IPS DF 6.9 (cell line): ENCODE results near the gene GCNT1.
"Not testable (repeated sequence)": the region's sequence is repeated elsewhere in the genome, so short reads cannot be mapped to it uniquely, and the experiment has no call there.

Experiments
- DNase-seq: peaks from one replicate; pipeline ENCODE4 v3.0.0-alpha.2; 2013; ENCODE audit warnings: low read depth, low spot score
- H3K27ac ChIP-seq: one replicate; pipeline ENCODE4 v1.5.1; 2013; ENCODE audit warnings: low read length, control low read depth
- H3K27me3 ChIP-seq: 2 replicates; pipeline ENCODE4 v1.6.1; 2013; ENCODE audit warnings: mild to moderate bottlenecking, low read length; ENCODE audit not compliant: control insufficient read depth, insufficient read depth
- H3K36me3 ChIP-seq: 2 replicates; pipeline ENCODE4 v1.6.1; 2013; ENCODE audit warnings: low read length; ENCODE audit not compliant: control insufficient read depth, insufficient read depth
- H3K4me1 ChIP-seq: 2 replicates; pipeline ENCODE4 v1.6.1; 2013; ENCODE audit warnings: low read length; ENCODE audit not compliant: control insufficient read depth, insufficient read depth
- H3K4me3 ChIP-seq: 2 replicates; pipeline ENCODE4 v1.5.1; 2013; ENCODE audit warnings: mild to moderate bottlenecking, low read length
- H3K9me3 ChIP-seq: 2 replicates; pipeline ENCODE4 v1.6.1; 2013; ENCODE audit warnings: low read length, inconsistent platforms; ENCODE audit not compliant: control insufficient read depth, insufficient read depth
- WGBS: extraction: QIAGEN DNeasy Blood & Tissue Kit; methylation state at CpG from one replicate; pipeline ENCODE4 v1.1.7; 2013; ENCODE audit warnings: mixed read lengths, missing lambda C conversion rate; ENCODE audit not compliant: insufficient read length, insufficient coverage; 5-methylcytosine and 5-hydroxymethylcytosine counted together

The GCNT1 gene

GRCh38 chr9:76490249-76490990 lies 31.4 kb downstream of the GCNT1 start:
- no CpG with 5 or more reads among the region's 6 CpGs for WGBS
- Histone ChIP-seq H3K36me3 (no peaks in the 10 kb centered on the region), H3K27me3 (no peaks in the 10 kb centered on the region), H3K9me3 (no peaks in the 10 kb centered on the region), H3K4me1 (peaks cover 1% of the 10 kb centered on the region; the same call in 1 of the 2 replicates), H3K4me3 (no peak overlapping the region), H3K27ac (no peak overlapping the region)
- DNase-seq: no peak

- not testable (repeated sequence) for H3K36me3 ChIP-seq, H3K9me3 ChIP-seq, H3K27me3 ChIP-seq, H3K4me1 ChIP-seq, DNase-seq, H3K27ac ChIP-seq, H3K4me3 ChIP-seq
- WGBS: no CpG with 5 or more reads among the region's 1 CpG
These were observed 32.1 kb downstream of the GCNT1 start for GRCh38 chr9:76491056-76491455.

GRCh38 chr9:76493496-76493895 lies 34.5 kb downstream of the GCNT1 start:
- H3K9me3 ChIP-seq, H3K36me3 ChIP-seq, H3K27ac ChIP-seq, H3K4me3 ChIP-seq, DNase-seq, H3K27me3 ChIP-seq, H3K4me1 ChIP-seq: not testable (repeated sequence)
- no CpG with 5 or more reads among the region's 1 CpG for WGBS

- H3K9me3 ChIP-seq: no peaks in the 10 kb centered on the region
- no peak for DNase-seq
- H3K4me1 ChIP-seq: no peaks in the 10 kb centered on the region; the same call in 1 of the 2 replicates
- no peaks in the 10 kb centered on the region for H3K36me3 ChIP-seq
- no peaks in the 10 kb centered on the region for H3K27me3 ChIP-seq
- no CpG with 5 or more reads among the region's 1 CpG for WGBS
- H3K27ac ChIP-seq: no peak overlapping the region
- no peak overlapping the region for H3K4me3 ChIP-seq
These were observed 41.1 kb downstream of the GCNT1 start for GRCh38 chr9:76500061-76500460.

GRCh38 chr9:76502746-76503145 lies 43.8 kb downstream of the GCNT1 start:
- Histone ChIP-seq H3K9me3 (no peaks in the 10 kb centered on the region), H3K27ac (no peak overlapping the region), H3K4me3 (no peak overlapping the region), H3K27me3 (no peaks in the 10 kb centered on the region), H3K4me1 (no peaks in the 10 kb centered on the region), H3K36me3 (no peaks in the 10 kb centered on the region)
- DNase-seq: no peak
- no CpG with 5 or more reads among the region's 6 CpGs for WGBS

- no peak for DNase-seq
- no CpG with 5 or more reads among the region's 1 CpG for whole genome bisulfite sequencing
- H3K27me3 ChIP-seq: no peaks in the 10 kb centered on the region
These were observed 51.1 kb downstream of the GCNT1 start for GRCh38 chr9:76510041-76510440.

GRCh38 chr9:76510446-76510845 lies 51.5 kb downstream of the GCNT1 start:
- DNase-seq: no peak
- Histone ChIP-seq H3K9me3 (no peaks in the 10 kb centered on the region), H3K4me1 (no peaks in the 10 kb centered on the region), H3K27ac (no peak overlapping the region), H3K36me3 (no peaks in the 10 kb centered on the region), H3K27me3 (no peaks in the 10 kb centered on the region), H3K4me3 (no peak overlapping the region)
- WGBS: no CpG with 5 or more reads among the region's 2 CpGs

More at GRCh38 chr9:76510041-76510440, 51.1 kb downstream of the GCNT1 start:
- no peak overlapping the region for H3K4me3 ChIP-seq
- H3K4me1 ChIP-seq: no peaks in the 10 kb centered on the region
- no peak overlapping the region for H3K27ac ChIP-seq
- H3K36me3 ChIP-seq: no peaks in the 10 kb centered on the region
- H3K9me3 ChIP-seq: no peaks in the 10 kb centered on the region

GRCh38 chr9:76512826-76513225 lies 53.8 kb downstream of the GCNT1 start:
- no peaks in the 10 kb centered on the region for H3K27me3 ChIP-seq
- no CpG with 5 or more reads among the region's 1 CpG for WGBS
- no peaks in the 10 kb centered on the region for H3K4me1 ChIP-seq
- no peaks in the 10 kb centered on the region for H3K36me3 ChIP-seq
- no peak for DNase-seq
- H3K4me3 ChIP-seq: no peak overlapping the region
- H3K27ac ChIP-seq: no peak overlapping the region
- H3K9me3 ChIP-seq: no peaks in the 10 kb centered on the region

GRCh38 chr9:76516350-76516749 lies 57.4 kb downstream of the GCNT1 start:
- H3K27ac ChIP-seq: no peak overlapping the region
- no peaks in the 10 kb centered on the region for H3K9me3 ChIP-seq
- no CpG with 5 or more reads among the region's 6 CpGs for WGBS
- DNase-seq: no peak
- H3K4me1 ChIP-seq: no peaks in the 10 kb centered on the region
- H3K36me3 ChIP-seq: no peaks in the 10 kb centered on the region
- no peaks in the 10 kb centered on the region for H3K27me3 ChIP-seq
- no peak overlapping the region for H3K4me3 ChIP-seq

- Histone ChIP-seq H3K36me3 (no peaks in the 10 kb centered on the region), H3K9me3 (no peaks in the 10 kb centered on the region), H3K4me1 (no peaks in the 10 kb centered on the region), H3K27me3 (no peaks in the 10 kb centered on the region), H3K27ac (no peak overlapping the region), H3K4me3 (no peak overlapping the region)
- WGBS: no CpG with 5 or more reads among the region's 3 CpGs
- DNase-seq: no peak
These were observed 57.9 kb downstream of the GCNT1 start for GRCh38 chr9:76516871-76517270.
